Measurements from ENCODE around the gene TMBIM1. TPM values are rescaled to one million over a fixed set of nuclear protein-coding genes. Genes with fewer than 3 reads are reported as not detected.

Gene TMBIM1
- total and polyA plus RNA-seq, 8 donors, result 94.6 to 318 (median 129) TPM

- DNase-seq, result no peak
- Histone ChIP-seq H3K9me3 (no peaks in the 10 kb centered on the region), H3K27me3 (no peaks in the 10 kb centered on the region), H3K27ac (peak overlapping the region; percentile 34 to 82 (median 70)), H3K4me3 (no peak overlapping the region), H3K36me3 (peaks cover 30 to 96% (median 87%) of the 10 kb centered on the region in 4 donors), H3K4me1 (peaks cover 28 to 96% (median 71%) of the 10 kb centered on the region in 4 donors)
- TF ChIP-seq CTCF (IDR thresholded peaks at IDR 0.05) (no peak), POLR2AphosphoS5 (IDR thresholded peaks at IDR 0.05) (no peak), POLR2A (IDR thresholded peaks at IDR 0.05) (no peak), EP300 (IDR thresholded peaks at IDR 0.05) (no peak)
- 70 to 78% (median 74%) methylated on average over 6 of the region's 6 CpGs for WGBS, 5 donors
- intact Hi-C loops (cut with DNase I; ENCODE audit: low total_unique reads), result no loop called here
These were observed 63.8 kb downstream of the TMBIM1 start for GRCh38 chr2:218228366-218229090.

GRCh38 chr2:218226903-218227302 is 65.4 kb downstream of the TMBIM1 start:
- no peak overlapping the region for H3K27ac ChIP-seq
- intact Hi-C loops (cut with DNase I; ENCODE audit: low total_unique reads), result no loop called here
- H3K36me3 ChIP-seq, result peaks cover 30 to 80% (median 73%) of the 10 kb centered on the region in 4 donors
- no peaks in the 10 kb centered on the region for H3K9me3 ChIP-seq
- H3K4me3 ChIP-seq, result no peak overlapping the region
- DNase-seq, result no peak
- no peaks in the 10 kb centered on the region for H3K27me3 ChIP-seq
- WGBS, 5 donors, result 77 to 83% (median 82%) methylated on average over 3 of the region's 3 CpGs
- TF ChIP-seq POLR2AphosphoS5 (IDR thresholded peaks at IDR 0.05) (no peak), POLR2A (IDR thresholded peaks at IDR 0.05) (no peak), EP300 (IDR thresholded peaks at IDR 0.05) (no peak), CTCF (IDR thresholded peaks at IDR 0.05) (no peak)
- H3K4me1 ChIP-seq, result peaks cover 31 to 98% (median 78%) of the 10 kb centered on the region in 4 donors

Small RNAs within 50 kb of the gene (small RNA-seq; reads per million reads assigned to genes)
- 0 to 0.45 (median 0.08) reads per million in 4 donors for gene MIR6810

Other genes with a start within 250 kb of the TMBIM1 start
- not detected for gene RUFY4, start 223.2 kb downstream of the TMBIM1 start, total RNA-seq
- under 1 TPM in 2 of 3 donors, not detected in 1; 0.12 to 0.43 TPM for gene RUFY4, start 223.2 kb downstream of the TMBIM1 start, polyA plus RNA-seq
- 1 to 10 TPM in 1 of 5 donors, under 1 TPM in 1, not detected in 3; 0.37 to 1.2 TPM for gene CXCR2, start 166.5 kb downstream of the TMBIM1 start, total RNA-seq
- 1 to 10 TPM; 1.2 to 2.3 (median 2.1) TPM for gene CXCR2, start 166.5 kb downstream of the TMBIM1 start, polyA plus RNA-seq
- under 1 TPM in 3 of 5 donors, not detected in 2; 0.37 to 0.87 (median 0.45) TPM for gene CXCR1, start 125.5 kb downstream of the TMBIM1 start, total RNA-seq
- gene CXCR1, start 125.5 kb downstream of the TMBIM1 start, polyA plus RNA-seq, result under 1 TPM; 0.03 to 0.62 (median 0.61) TPM
- gene ARPC2, start 75.3 kb downstream of the TMBIM1 start, total RNA-seq, result 100 to 1,000 TPM in 4 of 5 donors, 10 to 100 TPM in 1; 92.1 to 456 (median 234) TPM
- gene ARPC2, start 75.3 kb downstream of the TMBIM1 start, polyA plus RNA-seq, result 100 to 1,000 TPM; 188 to 384 (median 278) TPM
- gene GPBAR1, start 31.5 kb downstream of the TMBIM1 start, total RNA-seq, result 1 to 10 TPM in 3 of 5 donors, under 1 TPM in 2; 0.45 to 4.8 (median 1.1) TPM
- 1 to 10 TPM; 1.8 to 2.7 (median 2.6) TPM for gene GPBAR1, start 31.5 kb downstream of the TMBIM1 start, polyA plus RNA-seq
- 100 to 1,000 TPM in 4 of 5 donors, 10 to 100 TPM in 1; 82.6 to 218 (median 173) TPM for gene AAMP, start 22.4 kb downstream of the TMBIM1 start, total RNA-seq
- 100 to 1,000 TPM in 1 of 3 donors, 10 to 100 TPM in 2; 85.9 to 183 (median 88.9) TPM for gene AAMP, start 22.4 kb downstream of the TMBIM1 start, polyA plus RNA-seq
- gene PNKD, start 22.0 kb downstream of the TMBIM1 start, total RNA-seq, result 100 to 1,000 TPM in 2 of 5 donors, 10 to 100 TPM in 3; 35.1 to 121 (median 76.9) TPM
- 100 to 1,000 TPM; 114 to 116 (median 114) TPM for gene PNKD, start 22.0 kb downstream of the TMBIM1 start, polyA plus RNA-seq
- gene CATIP, start 64.4 kb upstream of the TMBIM1 start, total RNA-seq, result not detected
- gene CATIP, start 64.4 kb upstream of the TMBIM1 start, polyA plus RNA-seq, result under 1 TPM; 0.18 to 0.62 (median 0.31) TPM
- gene SLC11A1, start 89.8 kb upstream of the TMBIM1 start, total RNA-seq, result 10 to 100 TPM in 3 of 5 donors, 1 to 10 TPM in 1, not detected in 1; 8.9 to 20.4 (median 16.9) TPM
- gene SLC11A1, start 89.8 kb upstream of the TMBIM1 start, polyA plus RNA-seq, result 1 to 10 TPM; 4.2 to 4.7 (median 4.5) TPM
- gene CTDSP1, start 107.4 kb upstream of the TMBIM1 start, total RNA-seq, result 100 to 1,000 TPM in 3 of 5 donors, 10 to 100 TPM in 2; 43.3 to 188 (median 128) TPM
- 100 to 1,000 TPM in 2 of 3 donors, 10 to 100 TPM in 1; 99.8 to 117 (median 100) TPM for gene CTDSP1, start 107.4 kb upstream of the TMBIM1 start, polyA plus RNA-seq
- gene VIL1, start 126.6 kb upstream of the TMBIM1 start, total RNA-seq, result 100 to 1,000 TPM in 1 of 5 donors, 10 to 100 TPM in 2, under 1 TPM in 1, not detected in 1; 0.43 to 120 (median 12.7) TPM
- gene VIL1, start 126.6 kb upstream of the TMBIM1 start, polyA plus RNA-seq, result 1 to 10 TPM in 2 of 3 donors, under 1 TPM in 1; 0.38 to 1.8 (median 1.1) TPM

Measured in stomach (tissue), 9 donors.